ENCODE measurements around the gene ARAP1. TPM values are rescaled to one million over a fixed set of nuclear protein-coding genes. Genes with fewer than 3 reads are reported as not detected.
A peak's percentile ranks its signal among the peaks of the same experiment; 100 is the strongest.

The ARAP1 gene
- total and polyA plus RNA-seq, 2 of the 8 experiments (the other 6 are each of a cell fraction or from before 2014, with no cell fraction given): 25.7 to 61.6 TPM

- Histone ChIP-seq H2BK5ac (ENCODE audit: low read depth, low read length) (peak overlapping the region; percentile 76; the same call in 1 of the 2 replicates), H2BK120ac (replicated peaks; ENCODE audit: low read depth, low read length) (no peak overlapping the region), H3K79me2 (ENCODE audit: control insufficient read depth in 1 of 2, insufficient read depth in 2 of 2, low read length in 2 of 2) (no peaks in the 10 kb centered on the region), H3K27me3 (replicated peaks in 1 of 4; ENCODE audit: control insufficient read depth in 3 of 4, extremely low read depth in 1 of 4, insufficient read depth in 3 of 4, low read length in 3 of 4) (no peaks in the 10 kb centered on the region), H4K5ac (ENCODE audit: insufficient read length, low read depth, low read length) (no peak overlapping the region), H3K14ac (ENCODE audit: insufficient read length) (no peak overlapping the region), H4K91ac (replicated peaks; ENCODE audit: insufficient read length, low read length) (peak overlapping the region; percentile 5), H3K23me2 (ENCODE audit: low read depth, low read length) (no peaks in the 10 kb centered on the region), H3K18ac (ENCODE audit: extremely low read depth, low read length) (0 out of 2 replicates have a peak overlapping the region, but pooled peaks have one; percentile 6), H2AFZ (ENCODE audit: low read length) (0 out of 2 replicates have a peak overlapping the region, but pooled peaks have one; percentile 67), H3K4me3 (ENCODE audit: extremely low read depth in 1 of 4, insufficient read depth in 2 of 4, low read depth in 3 of 4, low read length in 4 of 4) (no peak overlapping the region), H3K9me3 (ENCODE audit: insufficient read depth in 2 of 2, low read depth in 1 of 2, low read length in 1 of 2) (no peaks in the 10 kb centered on the region), H3K4ac (replicated peaks; ENCODE audit: insufficient read length, low read depth, low read length) (no peak overlapping the region), H3K56ac (replicated peaks; ENCODE audit: insufficient read length, low read depth, low read length) (no peak overlapping the region), H2BK20ac (ENCODE audit: low read length) (no peak overlapping the region), H2BK12ac (ENCODE audit: low read depth, low read length) (no peak overlapping the region), H3K4me2 (ENCODE audit: insufficient read depth in 1 of 2, low read depth in 2 of 2, low read length in 2 of 2) (peak overlapping the region; percentile 12 to 15; a peak in 2 of 4 replicates), H3K9ac (replicated peaks in 1 of 4; ENCODE audit: extremely low read depth in 1 of 4, low read depth in 3 of 4, low read length in 3 of 4) (no peak overlapping the region), H3K4me1 (replicated peaks in 1 of 4; ENCODE audit: control insufficient read depth in 3 of 4, insufficient read depth in 4 of 4, low read length in 3 of 4) (peaks cover 0 to 11% (median 4%) of the 10 kb centered on the region in 4 experiments; a peak in 3 of 7 replicates), H4K20me1 (replicated peaks in 1 of 2; ENCODE audit: control insufficient read depth in 1 of 2, insufficient read depth in 2 of 2, low read length in 2 of 2) (no peaks in the 10 kb centered on the region), H3K36me3 (ENCODE audit: control insufficient read depth in 2 of 4, insufficient read depth in 4 of 4, low read length in 3 of 4) (no peaks in the 10 kb centered on the region), H2BK15ac (ENCODE audit: low read length) (no peak overlapping the region), H4K8ac (ENCODE audit: extremely low read depth, insufficient read depth, low read length) (no peak overlapping the region), H2AK5ac (ENCODE audit: low read depth, low read length) (no peak overlapping the region), H3K27ac (ENCODE audit: low read depth, low read length) (no peak overlapping the region), H3K23ac (ENCODE audit: insufficient read length) (no peak overlapping the region), H3K79me1 (ENCODE audit: low read depth, low read length) (no peaks in the 10 kb centered on the region)
- 88% methylated on average over 4 of the region's 4 CpGs; no CpG with 5 or more reads in 1 of the 2 experiments for WGBS, 2 experiments (ENCODE audit: extremely low coverage in 1 of 2, insufficient coverage in 1 of 2, insufficient read length in 1 of 2, insufficient replicate concordance in 2 of 2, low coverage in 1 of 2, low lambda C conversion rate in 2 of 2, missing lambda C conversion rate in 1 of 2)
- DNase-seq (ENCODE audit: low read depth in 1 of 2, low spot score in 2 of 2) (no peak), FAIRE-seq (no peak)
- POLR2A ChIA-PET (ENCODE audit: partially characterized antibody): interaction anchor here (0.8 to 1.6 kb wide), 7 partner anchors 9 to 513 kb away, joined by 3 to 4 read pairs (median 4); no protein-coding TSS in a partner anchor
- CTCF ChIA-PET (ENCODE audit: partially characterized antibody): interaction anchor here (0.6 to 2.4 kb wide), 14 partner anchors 11 to 500 kb away, joined by 3 to 14 read pairs (median 4); partner anchors contain the start of gene ATG16L2
- TF ChIP-seq POLR2A (IDR thresholded peaks at IDR 0.05; ENCODE audit: control extremely low read depth in 1 of 2, low read depth in 2 of 2, low read length in 2 of 2): 0 out of 3 replicates have a peak, but pooled peaks of 1 of the 2 experiments have one; percentile 8
These were observed 46.2 kb upstream of the ARAP1 start for GRCh38 chr11:72798361-72798760.

Measured in H1 (cell line).